K562 (cell line): ENCODE measurements around the gene NGRN. TPM values are rescaled to one million over a fixed set of nuclear protein-coding genes. Genes with fewer than 3 reads are reported as not detected.

Source experiments
- BRF1 ChIP-seq: IDR thresholded peaks from 3 replicates; pipeline ENCODE4 v1.6.1; 2011; ENCODE audit warnings: borderline replicate concordance, mild to moderate bottlenecking; ENCODE audit not compliant: insufficient read length; ENCODE audit errors: extremely low read depth
- DMBX1 ChIP-seq: fragments of 250-450 bp; sonication (Bioruptor Pico); IDR thresholded peaks from 2 replicates; pipeline ENCODE4 v1.8.0; 2022; ENCODE audit warnings: inconsistent platforms, mild to moderate bottlenecking, moderate library complexity, borderline replicate concordance
- E2F5 ChIP-seq: sonication (generic); formaldehyde crosslinking; IDR thresholded peaks from 2 replicates; pipeline ENCODE4 v1.8.0; 2022; ENCODE audit warnings: mild to moderate bottlenecking, missing genetic modification reagents
- ESRRB ChIP-seq: fragments of 250-450 bp; sonication (Bioruptor Pico); IDR thresholded peaks from 2 replicates; pipeline ENCODE4 v1.5.0; 2020; ENCODE audit warnings: mild to moderate bottlenecking, moderate library complexity, borderline replicate concordance
- HIVEP1 ChIP-seq: fragments of 250-450 bp; sonication (Bioruptor Pico); IDR thresholded peaks from 2 replicates; pipeline ENCODE4 v1.4.0; 2020; ENCODE audit warnings: mild to moderate bottlenecking
- KLF13 ChIP-seq: fragments of 450-650 bp; IDR thresholded peaks from 2 replicates; pipeline ENCODE4 v1.6.1; 2016; ENCODE audit warnings: missing genetic modification characterization, low read depth, mild to moderate bottlenecking, missing compliant biosample characterization, moderate library complexity, borderline replicate concordance
- MYBL2 ChIP-seq, 2 experiments: fragments of 450-650 bp in 1 of 2; sonication (generic) in 1 of 2; formaldehyde crosslinking in 1 of 2; IDR thresholded peaks; 2 replicates each; pipeline versions ENCODE4 v1.6.1 to v1.8.1; 2017 to 2022; ENCODE audit warnings: borderline replicate concordance in 1 of 2, inconsistent platforms in 1 of 2, low read depth in 1 of 2, mild to moderate bottlenecking in 1 of 2, missing genetic modification reagents in 1 of 2, moderate library complexity in 1 of 2
- NR0B1 ChIP-seq: fragments of 450-650 bp; IDR thresholded peaks from one replicate; pipeline ENCODE4 v1.6.1; 2018; ENCODE audit warnings: mild to moderate bottlenecking, moderate library complexity; ENCODE audit not compliant: partially characterized antibody
- NR2C1 ChIP-seq, 2 experiments: fragments of 450-650 bp; IDR thresholded peaks; 2 replicates each; pipeline ENCODE4 v1.6.1; 2017; ENCODE audit warnings: mild to moderate bottlenecking in 2 of 2, antibody characterized with exemption in 1 of 2, inconsistent platforms in 1 of 2, missing compliant biosample characterization in 1 of 2, missing genetic modification characterization in 1 of 2
- PCBP1 ChIP-seq: fragments of 200-400 bp; formaldehyde crosslinking; IDR thresholded peaks from 2 replicates; pipeline ENCODE4 v1.6.1; 2018; ENCODE audit warnings: mild to moderate bottlenecking, low read depth, low read length; ENCODE audit not compliant: poor library complexity, severe bottlenecking
- POLR2A ChIP-seq: fragments of 450-650 bp; conservative IDR thresholded peaks from 2 replicates; pipeline ENCODE4 v1.6.1; 2016
- POLR3A ChIP-seq: IDR thresholded peaks from 2 replicates; pipeline ENCODE4 v1.6.1; 2011; ENCODE audit warnings: borderline replicate concordance, mild to moderate bottlenecking, moderate library complexity; ENCODE audit not compliant: insufficient read length, insufficient read depth; ENCODE audit errors: extremely low read depth
- PPARD ChIP-seq: fragments of 250-450 bp; sonication (Bioruptor Pico); IDR thresholded peaks from 2 replicates; pipeline ENCODE4 v1.8.0; 2022; ENCODE audit warnings: inconsistent platforms, mild to moderate bottlenecking, moderate library complexity
- SIRT6 ChIP-seq: IDR thresholded peaks from one replicate; pipeline ENCODE4 v1.6.1; 2012; ENCODE audit warnings: low read depth, mild to moderate bottlenecking, control low read depth, inconsistent platforms, low read length, moderate library complexity
- SNRNP70 ChIP-seq: fragments of 200-400 bp; formaldehyde crosslinking; optimal IDR thresholded peaks from 2 replicates; pipeline ENCODE3; 2017; ENCODE audit warnings: low read depth, low read length
- ZBTB34 ChIP-seq: fragments of 250-450 bp; sonication (Bioruptor Pico); IDR thresholded peaks from 2 replicates; pipeline ENCODE4 v1.8.0; 2021; ENCODE audit warnings: mild to moderate bottlenecking, moderate library complexity
- ZFX ChIP-seq: sonication (generic); formaldehyde crosslinking; IDR thresholded peaks from 2 replicates; pipeline ENCODE4 v1.8.0; 2022; ENCODE audit warnings: mild to moderate bottlenecking, missing genetic modification reagents, moderate library complexity
- ZNF224 ChIP-seq: sonication (generic); formaldehyde crosslinking; IDR thresholded peaks from 2 replicates; pipeline ENCODE4 v1.8.0; 2022; ENCODE audit warnings: mild to moderate bottlenecking, missing genetic modification reagents
- ZNF274 ChIP-seq: IDR thresholded peaks from 2 replicates; pipeline ENCODE4 v1.6.1; 2011; ENCODE audit warnings: low read depth, mild to moderate bottlenecking, low read length, moderate library complexity, borderline replicate concordance
- ZNF3 ChIP-seq: fragments of 250-450 bp; sonication (Bioruptor Pico); IDR thresholded peaks from 2 replicates; pipeline ENCODE4 v1.5.0; 2021; ENCODE audit warnings: mild to moderate bottlenecking, moderate library complexity
- ZNF398 ChIP-seq: fragments of 250-450 bp; sonication (Bioruptor Pico); IDR thresholded peaks from 2 replicates; pipeline ENCODE4 v1.8.0; 2021; ENCODE audit warnings: moderate library complexity, mild to moderate bottlenecking, inconsistent platforms
- polyA plus RNA-seq, 8 experiments: library from polyadenylated mRNA; depleted of rRNA in 4 of 8; stranded (reverse) in 5 of 8; unstranded in 3 of 8; fragments of >200 nt; fragmentation: Nextera tagmentation in 2 of 8; fragmentation: Illumina TruSeq in 1 of 8; extraction: Ambion mirVana in 2 of 8; extraction: Trizol in 1 of 8; gene quantifications; 2 replicates each; pipeline versions ENCODE4 v1.2.1 to v1.2.3, GENCODE V29; 2011 to 2014; ENCODE audit warnings: inconsistent platforms in 1 of 8, missing spikeins in 1 of 8
- total RNA-seq, 7 experiments: library from RNA; depleted of rRNA in 6 of 7; stranded (reverse); fragments of >200 nt in 6 of 7; fragmentation: Illumina TruSeq in 2 of 7; extraction: Trizol in 2 of 7; gene quantifications; 2 replicates each; pipeline versions ENCODE4 v1.2.1 to v1.2.3, GENCODE V29; 2011 to 2021; ENCODE audit warnings: low replicate concordance in 1 of 7

Gene NGRN
- total and polyA plus RNA-seq, 9 of the 15 experiments (the other 6 are each of a cell fraction or from before 2014, with no cell fraction given), result 14.0 to 73.4 (median 60.0) TPM

GRCh38 chr15:90265271-90266060 is at the start of gene NGRN (continued):
- TF ChIP-seq MYBL2 (IDR thresholded peaks at IDR 0.05; ENCODE audit: low read depth), result no peak
- TF ChIP-seq MYBL2 (CRISPR knock-in tag; IDR thresholded peaks at IDR 0.05; ENCODE audit: borderline replicate concordance), result no peak
- no peak for TF ChIP-seq HIVEP1
- peak; percentile 55 for TF ChIP-seq KLF13
- no peak for TF ChIP-seq POLR3A
- TF ChIP-seq ZNF398 (CRISPR knock-in tag), result no peak
- TF ChIP-seq PPARD (CRISPR knock-in tag), result no peak
- TF ChIP-seq E2F5 (CRISPR knock-in tag), result no peak
- TF ChIP-seq POLR2A, result peak; percentile 98
- TF ChIP-seq BRF1, result no peak
- TF ChIP-seq NR2C1 (IDR thresholded peaks at IDR 0.05), result peak; percentile 19; the same call in 1 of the 2 replicates
- 0 out of 2 replicates have a peak, but pooled peaks have one; percentile 28 for TF ChIP-seq NR2C1 (tag; IDR thresholded peaks at IDR 0.05)
- TF ChIP-seq DMBX1 (CRISPR knock-in tag), result no peak
- peak; percentile 70 for TF ChIP-seq PCBP1
- no peak for TF ChIP-seq ESRRB (CRISPR knock-in tag)
- TF ChIP-seq ZBTB34 (CRISPR knock-in tag), result no peak
- TF ChIP-seq ZNF3 (CRISPR knock-in tag), result no peak
- TF ChIP-seq SNRNP70, result no peak
- no peak for TF ChIP-seq NR0B1
- no peak for TF ChIP-seq ZNF224
- TF ChIP-seq SIRT6, result no peak
- peak; percentile 97 for TF ChIP-seq ZFX (CRISPR knock-in tag)
- no peak for TF ChIP-seq ZNF274
